ENCODE results near the gene TCF7L2.

TCF7L2 gene

GRCh38 chr10:113111260-113111659 lies 161.2 kb downstream of the TCF7L2 start:
- Histone ChIP-seq H3K9me3 (ENCODE audit: control insufficient read depth in 1 of 2, low read length in 2 of 2) (no peaks in the 10 kb centered on the region), H3K9ac (ENCODE audit: low read depth in 1 of 2, low read length in 2 of 2) (no peak overlapping the region), H3K4me1 (ENCODE audit: control insufficient read depth in 1 of 2, insufficient read depth in 2 of 2, low read length in 2 of 2) (peaks cover 7 to 32% of the 10 kb centered on the region in 2 donors), H3K36me3 (ENCODE audit: control insufficient read depth in 1 of 2, insufficient read depth in 2 of 2, low read length in 2 of 2) (no peaks in the 10 kb centered on the region), H3K4me3 (ENCODE audit: low read depth in 1 of 2, low read length in 2 of 2) (no peak overlapping the region), H3K27me3 (ENCODE audit: control insufficient read depth in 1 of 2, insufficient read depth in 2 of 2, low read length in 2 of 2) (no peaks in the 10 kb centered on the region), H3K27ac (ENCODE audit: low read depth, low read length) (no peak overlapping the region)

GRCh38 chr10:113111900-113112853 lies 162.1 kb downstream of the TCF7L2 start:
- Histone ChIP-seq H3K9me3 (ENCODE audit: control insufficient read depth in 1 of 2, low read length in 2 of 2) (no peaks in the 10 kb centered on the region), H3K4me3 (ENCODE audit: low read depth in 1 of 2, low read length in 2 of 2) (no peak overlapping the region), H3K27ac (ENCODE audit: low read depth, low read length) (no peak overlapping the region)

GRCh38 chr10:113113241-113113640 lies 163.2 kb downstream of the TCF7L2 start:
- no peaks in the 10 kb centered on the region for H3K9me3 ChIP-seq (ENCODE audit: control insufficient read depth in 1 of 2, low read length in 2 of 2)
- no peak overlapping the region for H3K4me3 ChIP-seq (ENCODE audit: low read depth in 1 of 2, low read length in 2 of 2)
- H3K27me3 ChIP-seq (ENCODE audit: control insufficient read depth in 1 of 2, insufficient read depth in 2 of 2, low read length in 2 of 2), result no peaks in the 10 kb centered on the region
- H3K36me3 ChIP-seq (ENCODE audit: control insufficient read depth in 1 of 2, insufficient read depth in 2 of 2, low read length in 2 of 2), result no peaks in the 10 kb centered on the region
- H3K9ac ChIP-seq (ENCODE audit: low read depth in 1 of 2, low read length in 2 of 2), result no peak overlapping the region
- peaks cover 7 to 32% of the 10 kb centered on the region in 2 donors for H3K4me1 ChIP-seq (ENCODE audit: control insufficient read depth in 1 of 2, insufficient read depth in 2 of 2, low read length in 2 of 2)
- H3K27ac ChIP-seq (ENCODE audit: low read depth, low read length), result no peak overlapping the region

More at GRCh38 chr10:113111900-113112853, 162.1 kb downstream of the TCF7L2 start:
- H3K4me1 ChIP-seq (ENCODE audit: control insufficient read depth in 1 of 2, insufficient read depth in 2 of 2, low read length in 2 of 2), result peaks cover 7 to 32% of the 10 kb centered on the region in 2 donors
- no peaks in the 10 kb centered on the region for H3K27me3 ChIP-seq (ENCODE audit: control insufficient read depth in 1 of 2, insufficient read depth in 2 of 2, low read length in 2 of 2)
- no peak overlapping the region for H3K9ac ChIP-seq (ENCODE audit: low read depth in 1 of 2, low read length in 2 of 2)
- no peaks in the 10 kb centered on the region for H3K36me3 ChIP-seq (ENCODE audit: control insufficient read depth in 1 of 2, insufficient read depth in 2 of 2, low read length in 2 of 2)

DNA sequence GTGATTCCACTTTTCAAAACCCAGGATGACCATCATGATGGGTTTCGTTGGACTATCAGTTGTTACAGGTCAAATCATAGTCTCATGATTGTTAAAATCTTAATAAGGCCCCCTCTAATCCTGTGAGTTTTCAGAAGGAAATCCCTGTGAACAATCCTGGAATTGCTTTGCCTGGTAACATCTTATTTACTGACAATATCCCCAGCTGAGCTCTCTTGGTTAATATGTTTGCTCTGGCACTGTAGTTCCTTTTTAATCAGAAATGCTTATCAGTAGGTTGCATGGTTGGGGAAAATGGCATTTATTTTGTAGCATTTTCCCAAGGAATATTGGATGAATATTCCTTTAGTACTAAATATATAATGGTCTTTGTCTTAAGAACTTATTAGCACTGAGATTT lies 163.9 kb downstream of the TCF7L2 start:
- no peak overlapping the region for H3K27ac ChIP-seq (ENCODE audit: low read depth, low read length)
- no peaks in the 10 kb centered on the region for H3K36me3 ChIP-seq (ENCODE audit: control insufficient read depth in 1 of 2, insufficient read depth in 2 of 2, low read length in 2 of 2)

GRCh38 chr10:113115556-113115955 lies 165.5 kb downstream of the TCF7L2 start:
- Histone ChIP-seq H3K36me3 (ENCODE audit: control insufficient read depth in 1 of 2, insufficient read depth in 2 of 2, low read length in 2 of 2) (no peaks in the 10 kb centered on the region), H3K4me1 (ENCODE audit: control insufficient read depth in 1 of 2, insufficient read depth in 2 of 2, low read length in 2 of 2) (peaks cover 7 to 32% of the 10 kb centered on the region in 2 donors), H3K4me3 (ENCODE audit: low read depth in 1 of 2, low read length in 2 of 2) (no peak overlapping the region), H3K27me3 (ENCODE audit: control insufficient read depth in 1 of 2, insufficient read depth in 2 of 2, low read length in 2 of 2) (no peaks in the 10 kb centered on the region), H3K27ac (ENCODE audit: low read depth, low read length) (no peak overlapping the region), H3K9ac (ENCODE audit: low read depth in 1 of 2, low read length in 2 of 2) (no peak overlapping the region), H3K9me3 (ENCODE audit: control insufficient read depth in 1 of 2, low read length in 2 of 2) (no peaks in the 10 kb centered on the region)

More for the DNA sequence above, 163.9 kb downstream of the TCF7L2 start:
- H3K27me3 ChIP-seq (ENCODE audit: control insufficient read depth in 1 of 2, insufficient read depth in 2 of 2, low read length in 2 of 2), result no peaks in the 10 kb centered on the region
- peaks cover 7 to 32% of the 10 kb centered on the region in 2 donors for H3K4me1 ChIP-seq (ENCODE audit: control insufficient read depth in 1 of 2, insufficient read depth in 2 of 2, low read length in 2 of 2)
- H3K9me3 ChIP-seq (ENCODE audit: control insufficient read depth in 1 of 2, low read length in 2 of 2), result no peaks in the 10 kb centered on the region
- H3K4me3 ChIP-seq (ENCODE audit: low read depth in 1 of 2, low read length in 2 of 2), result no peak overlapping the region
- H3K9ac ChIP-seq (ENCODE audit: low read depth in 1 of 2, low read length in 2 of 2), result no peak overlapping the region

GRCh38 chr10:113118882-113119281 lies 168.8 kb downstream of the TCF7L2 start:
- no peaks in the 10 kb centered on the region for H3K36me3 ChIP-seq (ENCODE audit: control insufficient read depth in 1 of 2, insufficient read depth in 2 of 2, low read length in 2 of 2)
- H3K9me3 ChIP-seq (ENCODE audit: control insufficient read depth in 1 of 2, low read length in 2 of 2), result no peaks in the 10 kb centered on the region
- no peak overlapping the region for H3K9ac ChIP-seq (ENCODE audit: low read depth in 1 of 2, low read length in 2 of 2)
- no peak overlapping the region for H3K4me3 ChIP-seq (ENCODE audit: low read depth in 1 of 2, low read length in 2 of 2)
- H3K27me3 ChIP-seq (ENCODE audit: control insufficient read depth in 1 of 2, insufficient read depth in 2 of 2, low read length in 2 of 2), result no peaks in the 10 kb centered on the region
- H3K27ac ChIP-seq (ENCODE audit: low read depth, low read length), result no peak overlapping the region
- H3K4me1 ChIP-seq (ENCODE audit: control insufficient read depth in 1 of 2, insufficient read depth in 2 of 2, low read length in 2 of 2), result peaks cover 0 to 24% of the 10 kb centered on the region in 2 donors

DNA sequence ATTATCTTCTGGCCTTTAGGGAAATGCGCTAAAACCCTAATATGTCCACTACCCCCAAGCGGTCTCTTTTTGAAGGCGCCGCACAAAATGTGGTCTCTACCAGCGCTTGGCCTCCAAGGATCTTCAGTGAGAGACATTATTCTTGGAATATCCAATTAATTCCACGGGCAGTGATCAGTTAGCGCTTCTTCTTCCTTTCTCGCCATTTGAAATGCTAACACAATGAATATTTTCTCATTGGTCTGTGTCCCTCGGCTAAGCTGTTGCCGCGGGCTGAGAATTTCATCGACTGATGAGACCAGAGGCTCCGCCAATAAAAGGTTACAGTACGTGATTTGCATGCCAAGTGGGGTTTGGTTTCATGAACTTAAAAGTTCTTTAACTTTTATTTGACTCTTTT lies 169.8 kb downstream of the TCF7L2 start:
- no peak overlapping the region for H3K9ac ChIP-seq (ENCODE audit: low read depth in 1 of 2, low read length in 2 of 2)
- no peak overlapping the region for H3K27ac ChIP-seq (ENCODE audit: low read depth, low read length)
- H3K4me1 ChIP-seq (ENCODE audit: control insufficient read depth in 1 of 2, insufficient read depth in 2 of 2, low read length in 2 of 2), result peaks cover 0 to 16% of the 10 kb centered on the region in 2 donors
- no peaks in the 10 kb centered on the region for H3K27me3 ChIP-seq (ENCODE audit: control insufficient read depth in 1 of 2, insufficient read depth in 2 of 2, low read length in 2 of 2)
- H3K9me3 ChIP-seq (ENCODE audit: control insufficient read depth in 1 of 2, low read length in 2 of 2), result no peaks in the 10 kb centered on the region
- no peak overlapping the region for H3K4me3 ChIP-seq (ENCODE audit: low read depth in 1 of 2, low read length in 2 of 2)
- H3K36me3 ChIP-seq (ENCODE audit: control insufficient read depth in 1 of 2, insufficient read depth in 2 of 2, low read length in 2 of 2), result no peaks in the 10 kb centered on the region

DNA sequence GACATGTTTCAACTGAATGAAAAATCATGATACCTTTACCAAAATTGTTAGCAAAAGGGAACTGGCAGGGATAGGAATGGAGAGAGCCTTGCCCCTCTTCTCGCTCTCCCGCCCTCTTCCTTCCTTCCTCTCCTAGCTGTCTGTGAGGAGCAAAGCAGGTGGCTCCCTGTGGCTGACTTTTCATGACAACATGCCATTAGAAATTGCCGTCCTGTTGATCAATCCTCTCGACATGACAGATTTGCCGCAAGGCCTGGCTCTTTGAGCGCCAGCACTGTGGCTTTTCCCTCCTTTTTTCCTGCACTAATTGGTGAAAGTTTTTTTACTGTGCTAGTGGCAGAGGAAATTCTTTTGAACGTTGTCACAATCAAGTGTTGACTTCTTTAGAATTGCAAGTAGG lies 171.1 kb downstream of the TCF7L2 start:
- H3K4me1 ChIP-seq (ENCODE audit: control insufficient read depth in 1 of 2, insufficient read depth in 2 of 2, low read length in 2 of 2), result peaks cover under 1 to 11% of the 10 kb centered on the region in 2 donors
- H3K27me3 ChIP-seq (ENCODE audit: control insufficient read depth in 1 of 2, insufficient read depth in 2 of 2, low read length in 2 of 2), result no peaks in the 10 kb centered on the region
- H3K36me3 ChIP-seq (ENCODE audit: control insufficient read depth in 1 of 2, insufficient read depth in 2 of 2, low read length in 2 of 2), result no peaks in the 10 kb centered on the region
- H3K9ac ChIP-seq (ENCODE audit: low read depth in 1 of 2, low read length in 2 of 2), result no peak overlapping the region
- no peak overlapping the region for H3K27ac ChIP-seq (ENCODE audit: low read depth, low read length)
- H3K4me3 ChIP-seq (ENCODE audit: low read depth in 1 of 2, low read length in 2 of 2), result no peak overlapping the region
- H3K9me3 ChIP-seq (ENCODE audit: control insufficient read depth in 1 of 2, low read length in 2 of 2), result no peaks in the 10 kb centered on the region

DNA sequence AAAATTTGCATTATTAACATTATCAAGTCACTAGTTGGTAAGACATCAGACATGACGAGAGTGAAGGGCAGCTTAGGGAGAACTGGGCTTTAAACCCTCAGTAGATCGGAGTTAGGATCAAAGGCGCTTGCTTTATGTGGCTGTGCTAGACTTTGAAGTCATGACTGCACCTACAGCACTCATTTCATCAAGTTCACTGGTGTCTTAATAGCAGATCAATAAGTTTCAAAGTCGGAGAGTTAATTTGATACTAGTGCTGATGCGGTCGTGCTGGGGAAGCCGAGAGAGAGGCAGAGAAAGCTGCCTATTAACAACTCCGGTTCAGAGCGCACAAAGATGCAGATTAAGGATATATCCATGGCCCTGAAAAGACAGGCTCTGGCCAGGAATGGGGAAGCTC lies 172.9 kb downstream of the TCF7L2 start:
- Histone ChIP-seq H3K27me3 (ENCODE audit: control insufficient read depth in 1 of 2, insufficient read depth in 2 of 2, low read length in 2 of 2) (no peaks in the 10 kb centered on the region), H3K27ac (ENCODE audit: low read depth, low read length) (no peak overlapping the region), H3K4me3 (ENCODE audit: low read depth in 1 of 2, low read length in 2 of 2) (no peak overlapping the region), H3K9me3 (ENCODE audit: control insufficient read depth in 1 of 2, low read length in 2 of 2) (no peaks in the 10 kb centered on the region), H3K9ac (ENCODE audit: low read depth in 1 of 2, low read length in 2 of 2) (no peak overlapping the region), H3K4me1 (ENCODE audit: control insufficient read depth in 1 of 2, insufficient read depth in 2 of 2, low read length in 2 of 2) (peaks cover 3 to 13% of the 10 kb centered on the region in 2 donors), H3K36me3 (ENCODE audit: control insufficient read depth in 1 of 2, insufficient read depth in 2 of 2, low read length in 2 of 2) (no peaks in the 10 kb centered on the region)

DNA sequence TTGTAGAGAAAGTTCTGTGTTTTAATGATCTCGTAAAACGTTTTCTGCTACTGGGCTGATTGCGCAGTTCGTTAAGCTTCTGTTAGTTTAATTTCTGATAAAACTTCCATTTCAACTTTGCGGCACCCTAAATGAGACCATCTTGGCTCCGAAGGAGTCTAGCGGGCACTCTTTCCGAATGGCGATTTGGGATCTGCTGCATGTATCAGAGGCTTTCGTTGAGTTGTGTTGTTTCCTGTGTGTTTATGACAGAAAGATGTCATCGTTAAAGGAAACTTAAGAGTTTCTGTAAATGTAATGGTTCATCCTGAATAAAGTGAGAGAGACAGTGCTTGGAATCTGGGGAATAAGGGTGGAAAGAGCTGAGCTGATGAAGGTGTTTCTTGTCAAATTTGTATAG lies 174.7 kb downstream of the TCF7L2 start:
- no peak overlapping the region for H3K4me3 ChIP-seq (ENCODE audit: low read depth in 1 of 2, low read length in 2 of 2)
- peaks cover 3 to 13% of the 10 kb centered on the region in 2 donors for H3K4me1 ChIP-seq (ENCODE audit: control insufficient read depth in 1 of 2, insufficient read depth in 2 of 2, low read length in 2 of 2)
- H3K9ac ChIP-seq (ENCODE audit: low read depth in 1 of 2, low read length in 2 of 2), result no peak overlapping the region
- no peaks in the 10 kb centered on the region for H3K36me3 ChIP-seq (ENCODE audit: control insufficient read depth in 1 of 2, insufficient read depth in 2 of 2, low read length in 2 of 2)
- no peak overlapping the region for H3K27ac ChIP-seq (ENCODE audit: low read depth, low read length)
- H3K9me3 ChIP-seq (ENCODE audit: control insufficient read depth in 1 of 2, low read length in 2 of 2), result no peaks in the 10 kb centered on the region
- H3K27me3 ChIP-seq (ENCODE audit: control insufficient read depth in 1 of 2, insufficient read depth in 2 of 2, low read length in 2 of 2), result no peaks in the 10 kb centered on the region
